H1 (cell line): ENCODE measurements around the gene SH3BP2. TPM values are rescaled to one million over a fixed set of nuclear protein-coding genes. Genes with fewer than 3 reads are reported as not detected.

Experiments used
- CTCF ChIA-PET: fragments of 300-600 bp; sonication (Branson Sonifier 250); formaldehyde crosslinking; loops from one replicate; lab custom pipeline; 2021; ENCODE audit not compliant: partially characterized antibody; lab: Charles Lee
- POLR2A ChIA-PET: fragments of 300-600 bp; sonication (Branson Sonifier 250); formaldehyde crosslinking; loops from one replicate; lab custom pipeline; 2021; ENCODE audit warnings: inconsistent platforms; ENCODE audit not compliant: partially characterized antibody; lab: Charles Lee
- DNase-seq, 2 experiments: peaks; one replicate each; pipeline versions ENCODE4 v3.0.0 to v3.0.0-alpha.2; 2010 to 2022; ENCODE audit warnings: low spot score in 2 of 2, low read depth in 1 of 2, mixed read lengths in 1 of 2
- FAIRE-seq: peaks from 2 replicates; lab custom pipeline; 2011; peaks lifted over from hg19 to GRCh38; lab: Jason Lieb, UNC
- H2AFZ ChIP-seq: 2 replicates; pipeline ENCODE4 v1.8.1; 2012; ENCODE audit warnings: low read length, inconsistent platforms
- H2AK5ac ChIP-seq: 2 replicates; pipeline ENCODE4 v1.6.1; 2013; ENCODE audit warnings: low read depth, low read length
- H2BK120ac ChIP-seq: replicated peaks from 2 replicates; pipeline ENCODE3; 2013; ENCODE audit warnings: low read depth, low read length, inconsistent platforms
- H2BK12ac ChIP-seq: 2 replicates; pipeline ENCODE4 v1.6.1; 2013; ENCODE audit warnings: low read depth, low read length
- H2BK15ac ChIP-seq: 2 replicates; pipeline ENCODE4 v1.6.1; 2013; ENCODE audit warnings: low read length
- H2BK20ac ChIP-seq: 2 replicates; pipeline ENCODE4 v1.6.1; 2013; ENCODE audit warnings: low read length
- H2BK5ac ChIP-seq: 2 replicates; pipeline ENCODE4 v1.6.1; 2013; ENCODE audit warnings: low read depth, low read length
- H3K14ac ChIP-seq: 2 replicates; pipeline ENCODE4 v1.6.1; 2013; ENCODE audit warnings: inconsistent platforms; ENCODE audit not compliant: insufficient read length
- H3K18ac ChIP-seq: 2 replicates; pipeline ENCODE4 v1.6.1; 2013; ENCODE audit warnings: low read length; ENCODE audit errors: extremely low read depth
- H3K23ac ChIP-seq: 2 replicates; pipeline ENCODE4 v1.6.1; 2013; ENCODE audit warnings: inconsistent platforms; ENCODE audit not compliant: insufficient read length
- H3K23me2 ChIP-seq: 2 replicates; pipeline ENCODE4 v1.6.1; 2013; ENCODE audit warnings: low read depth, low read length
- H3K27ac ChIP-seq: 2 replicates; pipeline ENCODE4 v1.6.1; 2011; ENCODE audit warnings: low read depth, low read length, inconsistent platforms
- H3K27me3 ChIP-seq, 4 experiments: replicated peaks in 1 of 4; 1 replicate in 1 of 4; 2 replicates in 3 of 4; pipeline versions ENCODE4 v1.6.1 to v1.8.1; 2011 to 2013; ENCODE audit warnings: low read length in 3 of 4, mild to moderate bottlenecking in 3 of 4, inconsistent platforms in 2 of 4, mixed read lengths in 2 of 4, moderate library complexity in 1 of 4; ENCODE audit not compliant: control insufficient read depth in 3 of 4, insufficient read depth in 3 of 4; ENCODE audit errors: extremely low read depth in 1 of 4
- H3K36me3 ChIP-seq, 4 experiments: 2 replicates each; pipeline versions ENCODE4 v1.6.1 to v1.8.1; 2011 to 2013; ENCODE audit warnings: mild to moderate bottlenecking in 4 of 4, low read length in 3 of 4, moderate library complexity in 2 of 4, control low read depth in 1 of 4, inconsistent platforms in 1 of 4; ENCODE audit not compliant: insufficient read depth in 4 of 4, control insufficient read depth in 2 of 4
- H3K4ac ChIP-seq: replicated peaks from 2 replicates; pipeline ENCODE3; 2013; ENCODE audit warnings: low read length, low read depth, mixed read lengths, inconsistent platforms; ENCODE audit not compliant: insufficient read length
- H3K4me1 ChIP-seq, 4 experiments: replicated peaks in 1 of 4; 1 replicate in 1 of 4; 2 replicates in 3 of 4; pipeline versions ENCODE4 v1.6.1 to v1.8.1; 2011 to 2013; ENCODE audit warnings: low read length in 3 of 4, inconsistent platforms in 2 of 4, mixed read lengths in 1 of 4; ENCODE audit not compliant: insufficient read depth in 4 of 4, control insufficient read depth in 3 of 4
- H3K4me2 ChIP-seq, 2 experiments: 2 replicates each; pipeline versions ENCODE4 v1.6.1 to v1.8.1; 2011 to 2013; ENCODE audit warnings: low read depth in 2 of 2, low read length in 2 of 2, control low read depth in 1 of 2, inconsistent platforms in 1 of 2, mild to moderate bottlenecking in 1 of 2; ENCODE audit not compliant: insufficient read depth in 1 of 2
- H3K4me3 ChIP-seq, 4 experiments: fragments of 200-600, 300-600 bp in 1 of 4; sonication (generic), shearing (Covaris generic), sonication (Bioruptor Twin) in 1 of 4; 2 replicates each; pipeline versions ENCODE4 v1.5.1 to v1.8.1; 2011 to 2016; ENCODE audit warnings: low read length in 4 of 4, low read depth in 3 of 4, control low read depth in 2 of 4, inconsistent platforms in 2 of 4, mild to moderate bottlenecking in 2 of 4, mixed read lengths in 1 of 4, moderate library complexity in 1 of 4; ENCODE audit not compliant: insufficient read depth in 2 of 4; ENCODE audit errors: extremely low read depth in 1 of 4
- H3K56ac ChIP-seq: replicated peaks from 2 replicates; pipeline ENCODE3; 2013; ENCODE audit warnings: low read depth, mild to moderate bottlenecking, mixed read lengths, low read length, inconsistent platforms; ENCODE audit not compliant: insufficient read length
- H3K79me1 ChIP-seq: 2 replicates; pipeline ENCODE4 v1.6.1; 2013; ENCODE audit warnings: low read depth, low read length, control low read depth
- H3K79me2 ChIP-seq, 2 experiments: 2 replicates each; pipeline versions ENCODE4 v1.6.1 to v1.8.1; 2012 to 2013; ENCODE audit warnings: low read length in 2 of 2, mild to moderate bottlenecking in 2 of 2, inconsistent platforms in 1 of 2; ENCODE audit not compliant: insufficient read depth in 2 of 2, control insufficient read depth in 1 of 2
- H3K9ac ChIP-seq, 4 experiments: replicated peaks in 1 of 4; 1 replicate in 1 of 4; 2 replicates in 3 of 4; pipeline versions ENCODE4 v1.6.1 to v1.8.1; 2011 to 2013; ENCODE audit warnings: low read depth in 3 of 4, low read length in 3 of 4, control low read depth in 2 of 4, mild to moderate bottlenecking in 2 of 4, moderate library complexity in 2 of 4, inconsistent platforms in 1 of 4; ENCODE audit errors: extremely low read depth in 1 of 4
- H3K9me3 ChIP-seq, 2 experiments: 2 replicates each; pipeline versions ENCODE4 v1.6.1 to v1.8.1; 2012 to 2013; ENCODE audit warnings: mild to moderate bottlenecking in 2 of 2, moderate library complexity in 2 of 2, control low read depth in 1 of 2, inconsistent platforms in 1 of 2, low read depth in 1 of 2, low read length in 1 of 2, mixed read lengths in 1 of 2; ENCODE audit not compliant: insufficient read depth in 2 of 2
- H4K20me1 ChIP-seq, 2 experiments: replicated peaks in 1 of 2; 2 replicates each; pipeline versions ENCODE3 to v1.8.1; 2011 to 2013; ENCODE audit warnings: inconsistent platforms in 2 of 2, low read length in 2 of 2, mild to moderate bottlenecking in 1 of 2; ENCODE audit not compliant: insufficient read depth in 2 of 2, control insufficient read depth in 1 of 2
- H4K5ac ChIP-seq: 2 replicates; pipeline ENCODE4 v1.6.1; 2013; ENCODE audit warnings: low read length, low read depth, mixed read lengths, inconsistent platforms; ENCODE audit not compliant: insufficient read length
- H4K8ac ChIP-seq: 2 replicates; pipeline ENCODE4 v1.8.0; 2013; ENCODE audit warnings: mild to moderate bottlenecking, moderate library complexity, low read length, inconsistent platforms; ENCODE audit not compliant: insufficient read depth; ENCODE audit errors: extremely low read depth
- H4K91ac ChIP-seq: replicated peaks from 2 replicates; pipeline ENCODE3; 2013; ENCODE audit warnings: low read length, mixed read lengths, inconsistent platforms; ENCODE audit not compliant: insufficient read length
- JUND ChIP-seq: IDR thresholded peaks from 2 replicates; pipeline ENCODE4 v1.6.1; 2011; ENCODE audit warnings: mild to moderate bottlenecking, improper control_type of control experiment, low read length
- KDM4A ChIP-seq: IDR thresholded peaks from one replicate; pipeline ENCODE4 v1.7.1; 2012; ENCODE audit warnings: low read depth, mild to moderate bottlenecking, moderate library complexity, low read length, inconsistent platforms; ENCODE audit not compliant: severe bottlenecking
- RFX5 ChIP-seq: IDR thresholded peaks from 2 replicates; pipeline ENCODE4 v1.6.1; 2011; ENCODE audit warnings: low read depth, low read length, improper control_type of control experiment, borderline replicate concordance
- SIRT6 ChIP-seq: IDR thresholded peaks from one replicate; pipeline ENCODE4 v1.7.1; 2012; ENCODE audit warnings: low read length, inconsistent platforms
- SRF ChIP-seq: IDR thresholded peaks from 2 replicates; pipeline ENCODE4 v1.6.1; 2011; ENCODE audit warnings: mild to moderate bottlenecking, low read depth, low read length, moderate library complexity
- TAF1 ChIP-seq: IDR thresholded peaks from 2 replicates; pipeline ENCODE4 v1.6.1; 2011; ENCODE audit warnings: mild to moderate bottlenecking, low read depth, low read length
- WGBS, 2 experiments: shearing (Covaris generic) in 1 of 2; methylation state at CpG; one replicate each; pipeline versions ENCODE4 v1.1.6 to v1.1.7; 2013 to 2015; ENCODE audit warnings: low lambda C conversion rate in 2 of 2, mixed read lengths in 2 of 2, inconsistent platforms in 1 of 2, low coverage in 1 of 2, missing lambda C conversion rate in 1 of 2; ENCODE audit not compliant: insufficient replicate concordance in 2 of 2, insufficient coverage in 1 of 2, insufficient read length in 1 of 2; ENCODE audit errors: extremely low coverage in 1 of 2, missing lambda C conversion rate in 1 of 2; 5-methylcytosine and 5-hydroxymethylcytosine counted together
- polyA plus RNA-seq, 7 experiments: library from polyadenylated mRNA; depleted of rRNA in 3 of 7; stranded (reverse) in 5 of 7; unstranded in 2 of 7; fragments of >200 nt in 5 of 7; fragments of 200-250 nt in 2 of 7; gene quantifications; 1 replicate in 5 of 7; 2 replicates in 1 of 7; 4 replicates in 1 of 7; pipeline versions ENCODE4 v1.2.1 to v1.2.3, GENCODE V29; 2011 to 2013; ENCODE audit warnings: missing spikeins in 2 of 7, mixed read lengths in 2 of 7
- total RNA-seq: library from RNA; stranded (reverse); fragmentation: NEBNext Ultra II Directional; extraction: Animal tissue kit (Norgen Biotek cat#: 25700); gene quantifications from 2 replicates; pipeline ENCODE4 v1.2.1, GENCODE V29; 2021

SH3BP2 gene
- total and polyA plus RNA-seq, 2 of the 8 experiments (the other 6 are each of a cell fraction or from before 2014, with no cell fraction given) = 27.4 to 31.4 TPM

- H4K20me1 ChIP-seq = peaks cover 0 to 5% of the 10 kb centered on the region in 2 experiments
- peaks cover 8 to 34% (median 24%) of the 10 kb centered on the region in 4 experiments; a peak in 6 of 8 replicates for H3K36me3 ChIP-seq
- no peak overlapping the region for H2BK20ac ChIP-seq
- no peaks in the 10 kb centered on the region for H3K4me1 ChIP-seq
- H3K14ac ChIP-seq = no peak overlapping the region
- no peak overlapping the region for H4K5ac ChIP-seq
- WGBS, 2 experiments = 92% methylated on average over 28 of the region's 28 CpGs; no CpG with 5 or more reads in 1 of the 2 experiments
- no peak overlapping the region for H2BK12ac ChIP-seq
- H2BK5ac ChIP-seq = no peak overlapping the region; the same call in 1 of the 2 replicates
- H4K91ac ChIP-seq = no peak overlapping the region
- no peak overlapping the region for H3K4ac ChIP-seq
- no peak overlapping the region for H3K4me2 ChIP-seq
- H3K23me2 ChIP-seq = no peaks in the 10 kb centered on the region
- FAIRE-seq (no peak), DNase-seq (no peak)
- H2AFZ ChIP-seq = no peak overlapping the region
- no peak overlapping the region for H3K18ac ChIP-seq
- no peak overlapping the region for H2AK5ac ChIP-seq
- H3K27me3 ChIP-seq = no peaks in the 10 kb centered on the region; a peak in 1 of 7 replicates
- POLR2A ChIA-PET = no interaction called here
- no peak overlapping the region for H3K4me3 ChIP-seq
- no peak overlapping the region for H2BK120ac ChIP-seq
- no peak overlapping the region for H3K56ac ChIP-seq
- CTCF ChIA-PET = interaction anchor here (0.5 to 0.8 kb wide), 2 partner anchors 19 to 221 kb away, joined by 3 read pairs; no protein-coding TSS in a partner anchor
- H3K9me3 ChIP-seq = no peaks in the 10 kb centered on the region
- no peak overlapping the region for H4K8ac ChIP-seq
- TF ChIP-seq TAF1 = no peak
- no peak for TF ChIP-seq JUND
- no peak for TF ChIP-seq SIRT6
- TF ChIP-seq KDM4A = no peak
- TF ChIP-seq RFX5 = no peak
- TF ChIP-seq SRF = no peak
- H3K79me1 ChIP-seq = peaks cover 2% of the 10 kb centered on the region; the same call in 1 of the 2 replicates
- H3K79me2 ChIP-seq = 0 out of 4 replicates have a peak, but pooled peaks cover 0 to 2% of the 10 kb centered on the region in 2 experiments
- H2BK15ac ChIP-seq = no peak overlapping the region
- H3K9ac ChIP-seq = no peak overlapping the region
- no peak overlapping the region for H3K23ac ChIP-seq
- H3K27ac ChIP-seq = no peak overlapping the region
These were observed 48.2 kb upstream of the SH3BP2 start for GRCh38 chr4:2744576-2745270.
